A549 (cell line): ENCODE results near the gene GAS2L2. TPM values are rescaled to one million over a fixed set of nuclear protein-coding genes. Genes with fewer than 3 reads are reported as not detected.

ENCODE experiments used
- CBX8 ChIP-seq: fragments of 200-600 bp; sonication (generic); IDR thresholded peaks from 2 replicates; pipeline ENCODE4 v1.6.1; 2016
- CEBPB ChIP-seq, 2 experiments: fragments of >200 bp in 1 of 2; sonication (Bioruptor Twin) in 1 of 2; formaldehyde crosslinking in 1 of 2; IDR thresholded peaks; 2 replicates each; pipeline ENCODE4 v1.6.1; 2012 to 2016
- CHD4 ChIP-seq: fragments of 200-600 bp; sonication (generic); IDR thresholded peaks from 2 replicates; pipeline ENCODE4 v1.6.1; 2016; ENCODE audit warnings: antibody characterized with exemption, mild to moderate bottlenecking, borderline replicate concordance
- CTCF ChIP-seq: fragments of >200 bp; sonication (Bioruptor Twin); formaldehyde crosslinking; IDR thresholded peaks from 3 replicates; pipeline ENCODE4 v1.5.1; 2016
- EHF ChIP-seq: fragments of 250-450 bp; sonication (Bioruptor Pico); IDR thresholded peaks from 2 replicates; pipeline ENCODE4 v1.5.0; 2020; ENCODE audit warnings: mild to moderate bottlenecking
- EHMT2 ChIP-seq: fragments of 200-600 bp; sonication (generic); IDR thresholded peaks from 2 replicates; pipeline ENCODE4 v1.6.1; 2016; ENCODE audit warnings: antibody characterized with exemption, low read depth, mild to moderate bottlenecking, moderate library complexity
- ELK1 ChIP-seq: fragments of 150-350 bp; IDR thresholded peaks from 2 replicates; pipeline ENCODE4 v1.6.1; 2014; ENCODE audit warnings: low read depth, mild to moderate bottlenecking, low read length
- FOSB ChIP-seq: fragments of 250-450 bp; sonication (Bioruptor Pico); IDR thresholded peaks from 2 replicates; pipeline ENCODE4 v1.5.0; 2020; ENCODE audit warnings: mild to moderate bottlenecking, moderate library complexity
- FOXS1 ChIP-seq: fragments of 250-450 bp; sonication (Bioruptor Pico); IDR thresholded peaks from 2 replicates; pipeline ENCODE4 v1.5.0; 2020; ENCODE audit warnings: mild to moderate bottlenecking, moderate library complexity
- GATA3 ChIP-seq: IDR thresholded peaks from 2 replicates; pipeline ENCODE4 v1.6.1; 2012; ENCODE audit warnings: borderline replicate concordance
- HDAC2 ChIP-seq: fragments of 200-600 bp; sonication (generic); IDR thresholded peaks from 2 replicates; pipeline ENCODE4 v1.6.1; 2016
- HOXB13 ChIP-seq: fragments of 250-450 bp; sonication (Bioruptor Pico); IDR thresholded peaks from 2 replicates; pipeline ENCODE4 v1.5.0; 2020; ENCODE audit warnings: low read depth, mild to moderate bottlenecking, moderate library complexity
- KDM1A ChIP-seq: fragments of 200-600 bp; sonication (generic); IDR thresholded peaks from 2 replicates; pipeline ENCODE4 v1.6.1; 2016; ENCODE audit warnings: low read depth, mild to moderate bottlenecking
- KDM5A ChIP-seq: fragments of 200-600 bp; sonication (generic); IDR thresholded peaks from 2 replicates; pipeline ENCODE4 v1.6.1; 2016; ENCODE audit warnings: antibody characterized with exemption, mild to moderate bottlenecking
- MAX ChIP-seq: IDR thresholded peaks from 2 replicates; pipeline ENCODE4 v1.6.1; 2012
- MAZ ChIP-seq: fragments of 150-350 bp; IDR thresholded peaks from 2 replicates; pipeline ENCODE4 v1.6.1; 2014; ENCODE audit warnings: antibody characterized with exemption, low read depth, low read length, borderline replicate concordance
- MYC ChIP-seq: IDR thresholded peaks from 2 replicates; pipeline ENCODE4 v1.6.1; 2012; ENCODE audit warnings: mild to moderate bottlenecking, inconsistent platforms, low read length, improper control_type of control experiment, borderline replicate concordance
- NPAS2 ChIP-seq: fragments of 250-450 bp; sonication (Bioruptor Pico); IDR thresholded peaks from 2 replicates; pipeline ENCODE4 v1.8.0; 2022; ENCODE audit warnings: mild to moderate bottlenecking, moderate library complexity, borderline replicate concordance
- PHF8 ChIP-seq: fragments of 200-600 bp; sonication (generic); IDR thresholded peaks from 2 replicates; pipeline ENCODE4 v1.6.1; 2016; ENCODE audit warnings: low read depth, mild to moderate bottlenecking, antibody characterized with exemption, moderate library complexity, borderline replicate concordance
- POLR2A ChIP-seq: IDR thresholded peaks from 2 replicates; pipeline ENCODE4 v1.6.1; 2012; ENCODE audit warnings: mild to moderate bottlenecking, low read length
- RAD21 ChIP-seq, 2 experiments: fragments of >200 bp in 1 of 2; sonication (Bioruptor Twin) in 1 of 2; formaldehyde crosslinking in 1 of 2; IDR thresholded peaks in 1 of 2; conservative IDR thresholded peaks in 1 of 2; 2 replicates in 1 of 2; 3 replicates in 1 of 2; pipeline ENCODE4 v1.6.1; 2012 to 2018; ENCODE audit warnings: inconsistent platforms in 1 of 2
- RARB ChIP-seq: fragments of 250-450 bp; sonication (Bioruptor Pico); IDR thresholded peaks from 2 replicates; pipeline ENCODE4 v1.8.0; 2021; ENCODE audit warnings: mild to moderate bottlenecking, moderate library complexity
- RCOR1 ChIP-seq: fragments of 150-350 bp; IDR thresholded peaks from 2 replicates; pipeline ENCODE4 v1.6.1; 2014; ENCODE audit warnings: antibody characterized with exemption, low read length, low read depth
- SMC3 ChIP-seq: fragments of >200 bp; sonication (Bioruptor Twin); formaldehyde crosslinking; IDR thresholded peaks from 3 replicates; pipeline ENCODE4 v1.6.1; 2018; ENCODE audit warnings: inconsistent platforms
- TFCP2L1 ChIP-seq: fragments of 250-450 bp; sonication (Bioruptor Pico); IDR thresholded peaks from 2 replicates; pipeline ENCODE4 v1.5.0; 2021; ENCODE audit warnings: mild to moderate bottlenecking
- TP53 ChIP-seq: fragments of 250-450 bp; sonication (Bioruptor Pico); IDR thresholded peaks from 2 replicates; pipeline ENCODE4 v1.5.0; 2021; ENCODE audit warnings: mild to moderate bottlenecking, moderate library complexity
- USF2 ChIP-seq: fragments of 450-650 bp; IDR thresholded peaks from 2 replicates; pipeline ENCODE4 v1.6.1; 2014; ENCODE audit warnings: antibody characterized with exemption
- ZC3H11A ChIP-seq: fragments of 450-650 bp; IDR thresholded peaks from 2 replicates; pipeline ENCODE4 v1.6.1; 2014; ENCODE audit warnings: antibody characterized with exemption, mild to moderate bottlenecking
- ZFP36 ChIP-seq: fragments of 450-650 bp; IDR thresholded peaks from 2 replicates; pipeline ENCODE4 v1.6.1; 2014; ENCODE audit warnings: borderline replicate concordance; ENCODE audit not compliant: partially characterized antibody
- ZNF302 ChIP-seq: fragments of 250-450 bp; sonication (Bioruptor Pico); IDR thresholded peaks from 2 replicates; pipeline ENCODE4 v1.9.0; 2021; ENCODE audit warnings: inconsistent platforms, mild to moderate bottlenecking, moderate library complexity
- ZSCAN20 ChIP-seq: fragments of 250-450 bp; sonication (Bioruptor Pico); IDR thresholded peaks from 2 replicates; pipeline ENCODE4 v1.8.0; 2022; ENCODE audit warnings: mild to moderate bottlenecking, moderate library complexity
- polyA plus RNA-seq, 4 experiments: library from polyadenylated mRNA; depleted of rRNA in 3 of 4; stranded (reverse); fragments of >200 nt; fragmentation: RNase III in 1 of 4; extraction: RNeasy Plus Mini Kit Qiagen cat#74134 plus additional on column Dnase treatment in 1 of 4; gene quantifications; 2 replicates in 3 of 4; 3 replicates in 1 of 4; pipeline ENCODE4 v1.2.3, GENCODE V29; 2011 to 2017
- TF ChIP-seq, protein P1 (sequence below): fragments of 200-600 bp; sonication (generic); IDR thresholded peaks from 2 replicates; pipeline ENCODE4 v1.6.1; 2016; ENCODE audit warnings: antibody characterized with exemption, mild to moderate bottlenecking, moderate library complexity
- TF ChIP-seq, protein P2 (sequence below): fragments of 250-450 bp; sonication (Bioruptor Pico); IDR thresholded peaks from 2 replicates; pipeline ENCODE4 v1.5.0; 2020; ENCODE audit warnings: low read depth, mild to moderate bottlenecking, moderate library complexity
- TF ChIP-seq, protein P3 (sequence below): fragments of >200 bp; sonication (Bioruptor Twin); formaldehyde crosslinking; IDR thresholded peaks from 2 replicates; pipeline ENCODE4 v1.6.1; 2016

GAS2L2 gene
- polyA plus RNA-seq, 2 of the 4 experiments (the other 2 are of a cell fraction), result 0.06 to 0.15 TPM

GRCh38 chr17:35764123-35764991, 11.3 kb upstream of the GAS2L2 start (continued):
- TF ChIP-seq NPAS2 (CRISPR knock-in tag) (no peak), ZNF302 (no peak), MAZ (no peak), RAD21 (conservative IDR thresholded peaks at IDR 0.05 in 1 of 2, IDR thresholded peaks at IDR 0.05 in 1 of 2) (peak; percentile 85 to 96), SMC3 (peak; percentile 99), MYC (peak; percentile 55; the same call in 1 of the 2 replicates), MAX (peak; percentile 93), HOXB13 (CRISPR knock-in tag) (peak; percentile 60; the same call in 1 of the 2 replicates), TFCP2L1 (CRISPR knock-in tag) (no peak; the same call in 1 of the 2 replicates), ZC3H11A (no peak; the same call in 1 of the 2 replicates), EHMT2 (no peak), GATA3 (0 out of 2 replicates have a peak, but pooled peaks have one; percentile 22), PHF8 (peak; percentile 67; the same call in 1 of the 2 replicates), HDAC2 (no peak), RARB (CRISPR knock-in tag) (no peak), USF2 (no peak), FOXS1 (CRISPR knock-in tag) (no peak), CTCF (peak; percentile 94), TP53 (0 out of 2 replicates have a peak, but pooled peaks have one; percentile 65), KDM1A (no peak), ZSCAN20 (CRISPR knock-in tag) (no peak), POLR2A (no peak; the same call in none of the 2 replicates), EHF (CRISPR knock-in tag) (no peak), CBX8 (no peak), ZFP36 (no peak), RCOR1 (no peak), FOSB (CRISPR knock-in tag) (no peak), CEBPB (IDR thresholded peaks at IDR 0.05) (no peak), KDM5A (no peak), ELK1 (no peak), CHD4 (no peak)
- TF ChIP-seq, protein P1, sequence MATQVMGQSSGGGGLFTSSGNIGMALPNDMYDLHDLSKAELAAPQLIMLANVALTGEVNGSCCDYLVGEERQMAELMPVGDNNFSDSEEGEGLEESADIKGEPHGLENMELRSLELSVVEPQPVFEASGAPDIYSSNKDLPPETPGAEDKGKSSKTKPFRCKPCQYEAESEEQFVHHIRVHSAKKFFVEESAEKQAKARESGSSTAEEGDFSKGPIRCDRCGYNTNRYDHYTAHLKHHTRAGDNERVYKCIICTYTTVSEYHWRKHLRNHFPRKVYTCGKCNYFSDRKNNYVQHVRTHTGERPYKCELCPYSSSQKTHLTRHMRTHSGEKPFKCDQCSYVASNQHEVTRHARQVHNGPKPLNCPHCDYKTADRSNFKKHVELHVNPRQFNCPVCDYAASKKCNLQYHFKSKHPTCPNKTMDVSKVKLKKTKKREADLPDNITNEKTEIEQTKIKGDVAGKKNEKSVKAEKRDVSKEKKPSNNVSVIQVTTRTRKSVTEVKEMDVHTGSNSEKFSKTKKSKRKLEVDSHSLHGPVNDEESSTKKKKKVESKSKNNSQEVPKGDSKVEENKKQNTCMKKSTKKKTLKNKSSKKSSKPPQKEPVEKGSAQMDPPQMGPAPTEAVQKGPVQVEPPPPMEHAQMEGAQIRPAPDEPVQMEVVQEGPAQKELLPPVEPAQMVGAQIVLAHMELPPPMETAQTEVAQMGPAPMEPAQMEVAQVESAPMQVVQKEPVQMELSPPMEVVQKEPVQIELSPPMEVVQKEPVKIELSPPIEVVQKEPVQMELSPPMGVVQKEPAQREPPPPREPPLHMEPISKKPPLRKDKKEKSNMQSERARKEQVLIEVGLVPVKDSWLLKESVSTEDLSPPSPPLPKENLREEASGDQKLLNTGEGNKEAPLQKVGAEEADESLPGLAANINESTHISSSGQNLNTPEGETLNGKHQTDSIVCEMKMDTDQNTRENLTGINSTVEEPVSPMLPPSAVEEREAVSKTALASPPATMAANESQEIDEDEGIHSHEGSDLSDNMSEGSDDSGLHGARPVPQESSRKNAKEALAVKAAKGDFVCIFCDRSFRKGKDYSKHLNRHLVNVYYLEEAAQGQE, result no peak
- TF ChIP-seq, protein P2, sequence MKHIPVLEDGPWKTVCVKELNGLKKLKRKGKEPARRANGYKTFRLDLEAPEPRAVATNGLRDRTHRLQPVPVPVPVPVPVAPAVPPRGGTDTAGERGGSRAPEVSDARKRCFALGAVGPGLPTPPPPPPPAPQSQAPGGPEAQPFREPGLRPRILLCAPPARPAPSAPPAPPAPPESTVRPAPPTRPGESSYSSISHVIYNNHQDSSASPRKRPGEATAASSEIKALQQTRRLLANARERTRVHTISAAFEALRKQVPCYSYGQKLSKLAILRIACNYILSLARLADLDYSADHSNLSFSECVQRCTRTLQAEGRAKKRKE (CRISPR knock-in tag), result peak; percentile 28; the same call in 1 of the 2 replicates
- TF ChIP-seq, protein P3, sequence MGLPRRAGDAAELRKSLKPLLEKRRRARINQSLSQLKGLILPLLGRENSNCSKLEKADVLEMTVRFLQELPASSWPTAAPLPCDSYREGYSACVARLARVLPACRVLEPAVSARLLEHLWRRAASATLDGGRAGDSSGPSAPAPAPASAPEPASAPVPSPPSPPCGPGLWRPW, result no peak
